Measurements from ENCODE around the gene B3GALT4. TPM values are rescaled to one million over a fixed set of nuclear protein-coding genes. Genes with fewer than 3 reads are reported as not detected.

B3GALT4 gene
- total and polyA plus RNA-seq, 2 of the 13 experiments (the other 11 are each of a cell fraction or from before 2014, with no cell fraction given): 0.04 to 0.27 TPM

DNA sequence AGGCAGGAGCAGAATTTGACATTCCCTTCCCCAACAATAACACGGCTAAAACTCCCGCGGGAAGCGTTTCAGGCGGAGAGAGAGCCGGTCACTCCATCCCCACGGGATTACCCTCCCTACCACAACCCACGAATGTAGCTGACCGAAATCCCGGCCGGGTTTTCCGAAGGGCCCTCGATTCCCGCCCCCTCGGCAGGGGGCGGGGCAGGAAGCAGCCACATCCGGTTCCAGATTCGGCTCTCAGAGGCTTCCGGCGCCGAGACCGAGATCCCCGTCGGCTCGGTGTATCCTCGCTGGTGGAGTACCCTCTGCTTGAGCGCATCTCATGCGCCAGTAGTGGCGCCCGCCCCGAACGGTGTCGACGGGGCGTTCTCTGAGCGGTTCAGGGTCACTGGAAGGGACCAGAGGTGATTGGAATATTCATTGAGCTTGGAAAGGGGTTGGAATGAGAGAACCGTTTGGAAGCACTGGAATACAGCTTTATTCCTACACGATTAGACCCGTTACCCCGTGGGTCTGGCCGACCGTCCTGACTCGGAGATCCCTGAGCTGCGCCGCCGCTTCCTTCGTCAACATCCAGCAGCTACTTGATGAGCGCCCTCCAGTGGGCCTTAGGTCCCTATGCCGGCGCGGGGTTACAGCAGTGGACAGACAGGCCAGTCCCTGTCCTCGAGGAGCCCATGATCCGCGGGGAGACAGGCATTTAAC lies 22.5 kb downstream of the B3GALT4 start (continued):
- TF ChIP-seq KDM5B (CRISPR knock-in tag; IDR thresholded peaks at IDR 0.05; ENCODE audit: borderline replicate concordance) (peak; percentile 96), SOX5 (CRISPR knock-in tag; IDR thresholded peaks at IDR 0.05; ENCODE audit: borderline replicate concordance) (no peak), SP5 (CRISPR knock-in tag; IDR thresholded peaks at IDR 0.05; ENCODE audit: borderline replicate concordance, low read depth) (peak; percentile 93), ZMYM2 (CRISPR knock-in tag; IDR thresholded peaks at IDR 0.05) (peak; percentile 16; the same call in 1 of the 2 replicates), POLR2AphosphoS2 (IDR thresholded peaks at IDR 0.05; ENCODE audit: low read depth, low read length) (0 out of 2 replicates have a peak, but pooled peaks have one; percentile 38), FOXA3 (CRISPR knock-in tag; IDR thresholded peaks at IDR 0.05) (peak; percentile 69), ESRRA (CRISPR knock-in tag; IDR thresholded peaks at IDR 0.05; ENCODE audit: low read depth) (peak; percentile 65; the same call in 1 of the 2 replicates), MYNN (CRISPR knock-in tag; IDR thresholded peaks at IDR 0.05; ENCODE audit: low read depth) (no peak; the same call in 1 of the 2 replicates), ZNF121 (CRISPR knock-in tag; IDR thresholded peaks at IDR 0.05) (peak; percentile 37; the same call in 1 of the 2 replicates), ISX (CRISPR knock-in tag; conservative IDR thresholded peaks at IDR 0.05) (no peak; the same call in 1 of the 2 replicates), GABPA (IDR thresholded peaks at IDR 0.05; ENCODE audit: low read depth, low read length) (peak; percentile 82), GABPA (CRISPR knock-in tag; IDR thresholded peaks at IDR 0.05; ENCODE audit: low read depth) (peak; percentile 93), GPN1 (CRISPR knock-in tag; IDR thresholded peaks at IDR 0.05; ENCODE audit: borderline replicate concordance) (no peak), SP2 (CRISPR knock-in tag; IDR thresholded peaks at IDR 0.05) (peak; percentile 64), ASH2L (IDR thresholded peaks at IDR 0.05; ENCODE audit: insufficient read length, low read depth, low read length) (peak; percentile 93), ZNF552 (CRISPR knock-in tag; IDR thresholded peaks at IDR 0.05; ENCODE audit: borderline replicate concordance) (no peak; the same call in 1 of the 2 replicates)
- TF ChIP-seq, protein P1, sequence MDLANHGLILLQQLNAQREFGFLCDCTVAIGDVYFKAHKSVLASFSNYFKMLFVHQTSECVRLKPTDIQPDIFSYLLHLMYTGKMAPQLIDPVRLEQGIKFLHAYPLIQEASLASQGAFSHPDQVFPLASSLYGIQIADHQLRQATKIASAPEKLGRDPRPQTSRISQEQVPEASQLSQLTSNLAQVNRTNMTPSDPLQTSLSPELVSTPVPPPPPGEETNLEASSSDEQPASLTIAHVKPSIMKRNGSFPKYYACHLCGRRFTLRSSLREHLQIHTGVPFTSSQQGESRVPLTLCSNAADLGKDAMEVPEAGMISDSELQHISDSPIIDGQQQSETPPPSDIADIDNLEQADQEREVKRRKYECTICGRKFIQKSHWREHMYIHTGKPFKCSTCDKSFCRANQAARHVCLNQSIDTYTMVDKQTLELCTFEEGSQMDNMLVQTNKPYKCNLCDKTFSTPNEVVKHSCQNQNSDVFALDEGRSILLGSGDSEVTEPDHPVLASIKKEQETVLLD (CRISPR knock-in tag; IDR thresholded peaks at IDR 0.05; ENCODE audit: low read depth): no peak; the same call in none of the 2 replicates
- TF ChIP-seq, protein P2, sequence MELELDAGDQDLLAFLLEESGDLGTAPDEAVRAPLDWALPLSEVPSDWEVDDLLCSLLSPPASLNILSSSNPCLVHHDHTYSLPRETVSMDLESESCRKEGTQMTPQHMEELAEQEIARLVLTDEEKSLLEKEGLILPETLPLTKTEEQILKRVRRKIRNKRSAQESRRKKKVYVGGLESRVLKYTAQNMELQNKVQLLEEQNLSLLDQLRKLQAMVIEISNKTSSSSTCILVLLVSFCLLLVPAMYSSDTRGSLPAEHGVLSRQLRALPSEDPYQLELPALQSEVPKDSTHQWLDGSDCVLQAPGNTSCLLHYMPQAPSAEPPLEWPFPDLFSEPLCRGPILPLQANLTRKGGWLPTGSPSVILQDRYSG (CRISPR knock-in tag; IDR thresholded peaks at IDR 0.05): 0 out of 2 replicates have a peak, but pooled peaks have one; percentile 61
- TF ChIP-seq, protein P3, sequence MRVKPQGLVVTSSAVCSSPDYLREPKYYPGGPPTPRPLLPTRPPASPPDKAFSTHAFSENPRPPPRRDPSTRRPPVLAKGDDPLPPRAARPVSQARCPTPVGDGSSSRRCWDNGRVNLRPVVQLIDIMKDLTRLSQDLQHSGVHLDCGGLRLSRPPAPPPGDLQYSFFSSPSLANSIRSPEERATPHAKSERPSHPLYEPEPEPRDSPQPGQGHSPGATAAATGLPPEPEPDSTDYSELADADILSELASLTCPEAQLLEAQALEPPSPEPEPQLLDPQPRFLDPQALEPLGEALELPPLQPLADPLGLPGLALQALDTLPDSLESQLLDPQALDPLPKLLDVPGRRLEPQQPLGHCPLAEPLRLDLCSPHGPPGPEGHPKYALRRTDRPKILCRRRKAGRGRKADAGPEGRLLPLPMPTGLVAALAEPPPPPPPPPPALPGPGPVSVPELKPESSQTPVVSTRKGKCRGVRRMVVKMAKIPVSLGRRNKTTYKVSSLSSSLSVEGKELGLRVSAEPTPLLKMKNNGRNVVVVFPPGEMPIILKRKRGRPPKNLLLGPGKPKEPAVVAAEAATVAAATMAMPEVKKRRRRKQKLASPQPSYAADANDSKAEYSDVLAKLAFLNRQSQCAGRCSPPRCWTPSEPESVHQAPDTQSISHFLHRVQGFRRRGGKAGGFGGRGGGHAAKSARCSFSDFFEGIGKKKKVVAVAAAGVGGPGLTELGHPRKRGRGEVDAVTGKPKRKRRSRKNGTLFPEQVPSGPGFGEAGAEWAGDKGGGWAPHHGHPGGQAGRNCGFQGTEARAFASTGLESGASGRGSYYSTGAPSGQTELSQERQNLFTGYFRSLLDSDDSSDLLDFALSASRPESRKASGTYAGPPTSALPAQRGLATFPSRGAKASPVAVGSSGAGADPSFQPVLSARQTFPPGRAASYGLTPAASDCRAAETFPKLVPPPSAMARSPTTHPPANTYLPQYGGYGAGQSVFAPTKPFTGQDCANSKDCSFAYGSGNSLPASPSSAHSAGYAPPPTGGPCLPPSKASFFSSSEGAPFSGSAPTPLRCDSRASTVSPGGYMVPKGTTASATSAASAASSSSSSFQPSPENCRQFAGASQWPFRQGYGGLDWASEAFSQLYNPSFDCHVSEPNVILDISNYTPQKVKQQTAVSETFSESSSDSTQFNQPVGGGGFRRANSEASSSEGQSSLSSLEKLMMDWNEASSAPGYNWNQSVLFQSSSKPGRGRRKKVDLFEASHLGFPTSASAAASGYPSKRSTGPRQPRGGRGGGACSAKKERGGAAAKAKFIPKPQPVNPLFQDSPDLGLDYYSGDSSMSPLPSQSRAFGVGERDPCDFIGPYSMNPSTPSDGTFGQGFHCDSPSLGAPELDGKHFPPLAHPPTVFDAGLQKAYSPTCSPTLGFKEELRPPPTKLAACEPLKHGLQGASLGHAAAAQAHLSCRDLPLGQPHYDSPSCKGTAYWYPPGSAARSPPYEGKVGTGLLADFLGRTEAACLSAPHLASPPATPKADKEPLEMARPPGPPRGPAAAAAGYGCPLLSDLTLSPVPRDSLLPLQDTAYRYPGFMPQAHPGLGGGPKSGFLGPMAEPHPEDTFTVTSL (CRISPR knock-in tag; IDR thresholded peaks at IDR 0.05; ENCODE audit: borderline replicate concordance): peak; percentile 69; the same call in 1 of the 2 replicates
- TF ChIP-seq, protein P4, sequence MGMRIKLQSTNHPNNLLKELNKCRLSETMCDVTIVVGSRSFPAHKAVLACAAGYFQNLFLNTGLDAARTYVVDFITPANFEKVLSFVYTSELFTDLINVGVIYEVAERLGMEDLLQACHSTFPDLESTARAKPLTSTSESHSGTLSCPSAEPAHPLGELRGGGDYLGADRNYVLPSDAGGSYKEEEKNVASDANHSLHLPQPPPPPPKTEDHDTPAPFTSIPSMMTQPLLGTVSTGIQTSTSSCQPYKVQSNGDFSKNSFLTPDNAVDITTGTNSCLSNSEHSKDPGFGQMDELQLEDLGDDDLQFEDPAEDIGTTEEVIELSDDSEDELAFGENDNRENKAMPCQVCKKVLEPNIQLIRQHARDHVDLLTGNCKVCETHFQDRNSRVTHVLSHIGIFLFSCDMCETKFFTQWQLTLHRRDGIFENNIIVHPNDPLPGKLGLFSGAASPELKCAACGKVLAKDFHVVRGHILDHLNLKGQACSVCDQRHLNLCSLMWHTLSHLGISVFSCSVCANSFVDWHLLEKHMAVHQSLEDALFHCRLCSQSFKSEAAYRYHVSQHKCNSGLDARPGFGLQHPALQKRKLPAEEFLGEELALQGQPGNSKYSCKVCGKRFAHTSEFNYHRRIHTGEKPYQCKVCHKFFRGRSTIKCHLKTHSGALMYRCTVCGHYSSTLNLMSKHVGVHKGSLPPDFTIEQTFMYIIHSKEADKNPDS (CRISPR knock-in tag; IDR thresholded peaks at IDR 0.05): no peak
